Transverse colon (tissue), 3 donors: Measurements from ENCODE around the gene MESP2.

Experiments
- EP300 ChIP-seq: sonication (generic); formaldehyde crosslinking; IDR thresholded peaks from one replicate; pipeline ENCODE4 v1.6.1; 2017; ENCODE audit warnings: antibody characterized with exemption, low read depth
- POLR2A ChIP-seq: fragments of 450-650 bp; IDR thresholded peaks from one replicate; pipeline ENCODE4 v1.6.1; 2016; ENCODE audit warnings: antibody characterized with exemption, mild to moderate bottlenecking, moderate library complexity
- TF ChIP-seq, protein P1 (sequence below), 5 experiments: fragments of 200-600 bp in 3 of 5; fragments of 450-650 bp in 2 of 5; sonication (generic) in 3 of 5; IDR thresholded peaks; 1 replicate in 2 of 5; 2 replicates in 3 of 5; pipeline ENCODE4 v1.5.1; 2016 to 2017; ENCODE audit warnings: antibody characterized with exemption in 5 of 5, inconsistent platforms in 3 of 5, mild to moderate bottlenecking in 2 of 5, moderate library complexity in 1 of 5

GRCh38 chr15:89799011-89799911 is 23.1 kb downstream of the MESP2 start:
- TF ChIP-seq, protein P1, sequence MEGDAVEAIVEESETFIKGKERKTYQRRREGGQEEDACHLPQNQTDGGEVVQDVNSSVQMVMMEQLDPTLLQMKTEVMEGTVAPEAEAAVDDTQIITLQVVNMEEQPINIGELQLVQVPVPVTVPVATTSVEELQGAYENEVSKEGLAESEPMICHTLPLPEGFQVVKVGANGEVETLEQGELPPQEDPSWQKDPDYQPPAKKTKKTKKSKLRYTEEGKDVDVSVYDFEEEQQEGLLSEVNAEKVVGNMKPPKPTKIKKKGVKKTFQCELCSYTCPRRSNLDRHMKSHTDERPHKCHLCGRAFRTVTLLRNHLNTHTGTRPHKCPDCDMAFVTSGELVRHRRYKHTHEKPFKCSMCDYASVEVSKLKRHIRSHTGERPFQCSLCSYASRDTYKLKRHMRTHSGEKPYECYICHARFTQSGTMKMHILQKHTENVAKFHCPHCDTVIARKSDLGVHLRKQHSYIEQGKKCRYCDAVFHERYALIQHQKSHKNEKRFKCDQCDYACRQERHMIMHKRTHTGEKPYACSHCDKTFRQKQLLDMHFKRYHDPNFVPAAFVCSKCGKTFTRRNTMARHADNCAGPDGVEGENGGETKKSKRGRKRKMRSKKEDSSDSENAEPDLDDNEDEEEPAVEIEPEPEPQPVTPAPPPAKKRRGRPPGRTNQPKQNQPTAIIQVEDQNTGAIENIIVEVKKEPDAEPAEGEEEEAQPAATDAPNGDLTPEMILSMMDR (IDR thresholded peaks at IDR 0.05): no peak
- no peak for TF ChIP-seq POLR2A
- no peak for TF ChIP-seq EP300
